Measurements from ENCODE around the gene ST6GAL2.

ST6GAL2 gene

DNA sequence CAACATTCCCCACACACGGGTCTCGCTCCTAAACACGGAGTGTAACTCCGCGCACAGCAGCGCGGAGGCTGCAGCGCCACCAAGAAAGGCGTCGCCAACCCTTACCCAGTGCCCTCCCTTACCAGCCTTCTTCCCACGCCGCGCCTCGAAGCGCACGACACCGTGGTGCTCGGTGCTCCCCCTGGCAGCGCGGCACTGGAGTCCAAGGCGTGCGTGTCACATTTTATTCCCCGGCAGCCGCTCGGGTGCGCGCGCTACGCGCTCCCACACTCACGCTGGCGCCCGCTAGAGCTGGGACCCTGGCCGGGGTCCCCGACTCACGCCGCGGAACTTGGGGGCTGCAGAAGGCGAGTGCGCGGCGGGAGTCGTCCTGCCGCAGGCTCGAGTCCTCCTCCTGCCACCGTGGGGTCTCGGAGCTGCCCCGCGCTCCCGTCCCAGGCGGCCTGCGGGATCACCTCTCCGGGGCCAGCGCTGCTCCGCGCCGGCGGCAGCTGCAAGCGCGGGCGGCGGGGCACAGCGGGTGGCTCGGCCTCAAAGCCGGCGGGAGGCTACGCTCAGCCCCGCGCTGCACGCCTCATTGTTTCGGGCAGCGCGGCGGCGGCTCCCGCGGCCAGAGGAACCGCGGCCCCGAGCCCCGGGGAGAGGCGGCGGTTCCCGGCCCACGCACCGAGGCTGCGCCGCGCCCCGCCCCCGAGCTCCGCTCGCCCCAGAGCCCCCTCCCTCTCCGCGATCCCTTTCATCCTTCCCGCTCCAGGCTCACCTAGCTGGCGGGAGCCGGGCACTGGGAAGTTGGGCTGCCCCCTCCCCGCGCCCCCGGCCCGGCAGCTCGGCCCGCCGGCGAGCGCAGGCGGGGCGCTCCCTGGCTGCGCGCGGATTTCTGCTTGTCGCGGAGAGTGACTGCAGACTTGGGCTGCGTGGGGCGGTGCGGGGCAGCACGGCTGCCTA, at the start of gene ST6GAL2:
Gene ST6GAL2, minus strand, starts transcription at position 197 of the 945 bp plus-strand sequence. CDS start 42,190 bp downstream, outside the sequence.
- DNase-seq: no peak

GRCh38 chr2:106932644-106933043, 46.7 kb upstream of the ST6GAL2 start:
- no peak for DNase-seq

- no peak for DNase-seq
Measured at GRCh38 chr2:106931717-106932335, 45.9 kb upstream of the ST6GAL2 start.

- no peak for DNase-seq
Measured at GRCh38 chr2:106921451-106921850, 35.5 kb upstream of the ST6GAL2 start.

DNA sequence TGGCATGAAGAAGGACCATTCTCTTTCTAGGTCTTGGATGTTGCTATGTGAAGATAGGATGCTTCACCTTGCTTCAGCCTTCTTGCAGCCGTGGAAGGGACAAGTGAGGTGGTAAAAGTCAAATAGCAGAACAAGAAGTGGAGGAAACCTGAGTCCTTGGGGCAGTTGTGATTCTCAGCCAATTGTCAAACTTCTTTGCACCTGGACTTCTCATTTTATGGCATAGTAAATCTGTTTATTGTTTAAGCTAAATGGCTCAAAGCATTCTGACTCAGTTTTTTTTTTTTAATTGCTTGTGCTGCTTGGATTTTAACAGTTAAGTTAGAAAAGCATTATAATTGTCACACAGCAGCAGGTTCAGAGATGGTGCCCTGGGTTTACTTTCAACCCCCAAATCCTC, 33.0 kb upstream of the ST6GAL2 start:
- DNase-seq: no peak

- no peak for DNase-seq
Measured at GRCh38 chr2:106904242-106904641, 18.3 kb upstream of the ST6GAL2 start.

DNA sequence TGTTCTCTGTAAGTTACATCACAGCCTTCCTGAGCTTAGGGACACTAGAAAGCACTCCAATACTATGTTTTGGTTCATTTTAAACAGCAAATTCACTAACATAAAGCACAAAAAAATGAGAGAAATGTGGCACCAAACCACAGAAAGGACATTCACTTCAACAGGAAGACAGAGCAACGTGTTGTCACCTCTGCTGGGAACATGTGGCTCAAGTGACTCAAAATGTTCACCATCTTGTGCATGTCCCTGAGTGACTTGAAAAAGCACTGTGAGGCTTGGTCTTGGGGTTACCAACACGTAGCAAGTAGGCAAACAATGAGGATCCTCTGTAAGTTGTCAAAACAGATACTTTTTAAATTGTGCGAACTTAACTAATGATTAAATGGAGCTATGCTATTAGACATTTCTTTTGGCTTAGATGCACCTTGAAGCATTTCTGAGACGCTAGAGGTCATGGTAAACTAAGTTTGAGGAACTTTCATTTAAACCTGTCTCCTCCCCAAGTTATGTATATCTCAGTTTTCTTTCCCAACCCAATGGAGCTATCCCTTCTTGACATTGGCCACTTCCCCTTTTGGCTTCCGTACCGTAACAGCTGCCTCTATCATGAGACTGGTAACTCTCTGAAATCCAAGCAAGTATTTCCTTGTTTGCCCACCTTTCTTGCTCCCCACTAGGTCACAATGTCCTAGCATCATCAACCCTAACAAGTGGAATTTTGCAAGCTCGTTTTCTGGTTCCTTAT, 14.0 kb upstream of the ST6GAL2 start:
- no peak for DNase-seq

- DNase-seq: no peak
Measured at GRCh38 chr2:106894545-106894944, 8.6 kb upstream of the ST6GAL2 start.

- DNase-seq: no peak
Measured at GRCh38 chr2:106892048-106892447, 6.1 kb upstream of the ST6GAL2 start.

DNA sequence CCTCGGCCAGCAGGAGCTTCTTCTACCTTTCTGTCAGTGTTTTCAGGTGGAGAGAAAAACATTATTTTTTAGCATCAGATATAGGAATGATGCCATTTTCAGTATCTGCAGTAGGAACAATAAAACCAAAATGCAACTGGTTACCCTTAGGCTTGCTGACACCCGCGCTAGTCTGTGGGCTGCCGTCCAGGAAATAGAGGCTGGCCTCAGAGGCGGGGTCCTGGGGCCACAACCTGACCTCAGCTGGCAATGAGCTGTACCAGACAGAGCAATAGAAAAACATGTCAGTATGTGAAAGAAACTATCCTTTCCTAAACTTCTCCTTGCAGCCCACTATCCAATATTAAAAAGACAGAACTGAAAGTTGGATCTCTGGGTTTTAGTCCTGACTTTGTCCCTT, 4.6 kb upstream of the ST6GAL2 start:
- no peak for DNase-seq

DNA sequence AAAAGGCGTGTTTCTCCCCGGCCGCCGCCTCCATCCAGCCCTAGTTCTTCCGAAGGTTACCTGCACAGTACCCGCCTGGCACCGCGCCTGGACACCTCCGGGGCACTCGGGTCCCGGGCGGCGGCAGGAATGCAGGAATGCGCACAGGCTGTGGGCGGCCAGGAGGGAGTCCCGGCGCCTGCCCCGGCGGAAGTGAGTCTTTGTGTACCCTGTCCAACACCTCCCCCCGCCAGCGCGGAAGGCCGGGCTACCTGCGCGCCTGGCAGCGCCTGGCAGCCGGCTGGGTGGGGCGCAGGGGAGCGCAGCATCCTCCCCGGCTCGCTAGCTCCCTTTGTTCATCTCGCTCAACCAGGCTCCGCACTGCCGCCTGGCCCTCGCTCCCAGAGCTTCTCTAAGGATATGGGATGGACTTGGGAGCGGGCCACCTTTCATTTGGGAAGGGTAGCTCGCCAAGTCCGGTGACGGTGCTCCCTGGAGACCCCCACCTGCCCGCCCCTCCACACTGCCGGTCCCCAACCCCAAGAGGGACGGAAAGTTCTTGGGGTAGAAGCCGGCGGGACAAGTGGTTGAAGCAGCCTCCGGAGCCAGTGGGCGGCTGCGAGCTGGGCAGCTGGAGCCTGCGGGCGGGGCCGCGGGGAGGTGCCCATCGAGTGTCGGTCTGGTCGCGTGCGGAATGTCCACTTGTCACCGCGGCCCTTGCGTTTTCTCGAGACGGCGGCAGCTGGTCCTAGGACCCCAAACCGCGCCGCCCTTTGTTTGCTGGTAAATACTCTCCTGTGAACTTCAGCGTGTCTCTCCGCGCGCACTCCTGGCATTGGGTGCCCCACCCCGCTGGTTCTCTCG, 1.2 kb upstream of the ST6GAL2 start:
- no peak for DNase-seq

- no peak for DNase-seq
Measured at GRCh38 chr2:106885329-106885728, 638 bp downstream of the ST6GAL2 start.

DNA sequence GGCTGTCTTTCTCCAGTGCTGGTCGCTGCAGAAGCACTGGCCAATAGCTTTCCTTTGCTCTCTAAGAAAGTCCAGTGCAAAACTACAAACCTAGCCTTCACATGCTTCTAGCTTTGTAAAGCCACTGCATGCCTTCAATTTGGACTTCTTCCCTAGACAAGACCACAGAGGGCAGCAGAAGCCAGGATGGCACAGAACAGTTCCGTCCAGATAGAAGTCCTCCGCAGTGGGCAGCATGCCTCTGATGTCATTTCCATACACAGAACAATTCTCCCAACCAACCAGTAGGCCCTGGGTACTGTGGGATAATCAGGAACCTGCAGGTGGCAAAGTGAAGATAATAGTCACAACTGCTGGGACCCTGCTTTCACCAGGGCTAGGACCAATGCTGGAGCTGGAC, 3.3 kb downstream of the ST6GAL2 start:
- DNase-seq: no peak

DNA sequence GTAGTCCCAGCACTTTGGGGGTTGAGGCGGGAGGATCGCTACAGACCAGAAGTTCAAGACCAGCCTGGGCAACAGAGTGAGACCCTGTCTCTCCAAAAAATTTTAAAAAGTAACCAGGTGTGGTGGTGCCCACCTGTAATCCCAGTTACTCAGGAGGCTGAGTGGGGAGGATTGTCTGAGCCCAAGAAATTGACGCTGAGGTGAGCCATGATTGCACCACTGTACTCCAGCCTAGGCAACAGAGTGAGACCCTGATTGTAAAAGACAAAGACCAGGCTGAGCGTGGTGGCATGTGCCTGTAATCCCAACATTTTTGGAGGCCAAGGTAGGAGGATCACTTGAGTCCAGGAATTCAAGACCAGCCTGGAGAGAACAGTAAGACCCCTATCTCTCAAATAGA, 7.8 kb downstream of the ST6GAL2 start:
- DNase-seq: no peak

DNA sequence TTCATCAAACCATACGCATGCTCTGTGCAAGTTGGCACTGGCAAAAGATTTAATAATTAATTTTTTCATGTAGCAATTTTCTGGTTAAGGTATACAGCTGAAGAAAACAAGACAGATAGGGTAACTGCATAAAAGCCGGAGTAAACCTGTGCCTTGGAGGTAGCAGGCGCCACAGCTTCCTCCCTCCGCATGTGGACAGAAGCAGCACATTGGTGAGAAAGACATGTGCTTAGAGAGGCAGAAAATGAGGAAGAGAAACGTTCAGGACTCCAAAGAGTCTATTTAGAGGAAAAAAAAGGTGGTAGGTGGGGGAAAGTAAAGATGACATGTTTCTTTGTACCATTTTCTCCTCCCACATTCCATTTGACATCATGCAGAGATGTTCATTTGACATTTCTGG, 9.3 kb downstream of the ST6GAL2 start:
- no peak for DNase-seq

- DNase-seq: no peak
Measured at GRCh38 chr2:106869512-106870275, 16.3 kb downstream of the ST6GAL2 start.

- DNase-seq: no peak
Measured at GRCh38 chr2:106868275-106868674, 17.7 kb downstream of the ST6GAL2 start.

DNA sequence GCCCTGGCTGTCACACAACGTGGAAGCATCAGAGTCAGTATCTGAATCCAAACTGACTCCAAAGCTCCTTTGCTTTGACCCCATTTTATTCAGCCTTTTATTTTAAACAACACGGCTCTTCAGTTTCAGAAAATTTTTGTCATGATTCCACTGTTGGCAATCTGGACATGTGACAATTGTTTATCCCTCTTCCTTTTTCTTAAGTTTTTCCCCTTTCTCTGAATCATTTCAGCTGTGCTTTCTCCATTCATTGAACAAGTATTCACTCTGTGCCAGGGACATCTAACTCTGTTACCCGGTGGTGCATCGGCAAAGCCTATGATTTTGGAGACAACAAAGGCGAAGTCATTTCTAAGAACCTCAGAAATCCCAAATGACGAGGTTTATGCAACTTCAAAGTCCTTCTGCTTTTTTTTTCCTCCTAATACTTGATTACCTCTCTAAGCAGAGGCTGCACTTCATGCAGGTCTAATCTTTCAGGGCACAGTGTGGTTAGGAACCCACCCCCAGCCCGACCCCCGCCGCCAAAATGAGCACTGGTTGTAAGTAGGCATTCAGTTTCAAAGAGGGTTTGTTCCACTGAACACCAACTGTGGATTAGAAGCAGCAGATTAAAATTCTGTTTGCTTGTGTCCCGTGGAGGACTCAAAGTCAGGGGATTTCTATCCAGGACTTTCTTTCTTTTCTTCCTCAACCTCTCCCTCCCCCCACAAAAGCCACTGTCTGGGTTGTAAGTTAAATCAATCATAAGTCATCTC, 18.6 kb downstream of the ST6GAL2 start:
- no peak for DNase-seq

DNA sequence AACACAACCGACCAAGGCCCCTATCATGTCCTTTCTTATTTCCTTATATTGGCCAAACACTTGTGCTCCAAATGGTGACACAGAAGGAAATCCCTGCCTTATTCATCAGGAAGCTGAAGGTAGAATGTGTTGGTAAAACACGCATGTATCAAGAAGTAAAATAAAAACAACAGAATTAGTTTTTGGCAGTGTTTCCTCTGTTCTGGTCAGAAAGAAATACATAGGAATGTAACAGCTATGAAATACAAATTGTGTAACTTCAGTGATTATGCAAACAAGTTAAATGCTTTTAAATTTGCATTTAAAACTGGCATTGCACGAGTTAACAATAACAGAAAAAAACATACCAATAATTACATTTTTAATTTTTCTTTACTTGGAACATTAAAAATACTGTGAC, 19.3 kb downstream of the ST6GAL2 start:
- no peak for DNase-seq

- no peak for DNase-seq
Measured at GRCh38 chr2:106864051-106864450, 21.9 kb downstream of the ST6GAL2 start.

- DNase-seq: no peak
Measured at GRCh38 chr2:106863387-106863786, 22.6 kb downstream of the ST6GAL2 start.
